Keratinocyte (primary cell): Measurements from ENCODE around the gene DMRT1. TPM values are rescaled to one million over a fixed set of nuclear protein-coding genes. Genes with fewer than 3 reads are reported as not detected.

Experiments
- DNase-seq: peaks from one replicate; pipeline ENCODE4 v3.0.0-alpha.2; 2011; ENCODE audit warnings: low read depth, missing footprints, low spot score
- FAIRE-seq: peaks from 2 replicates; lab custom pipeline; 2011; peaks lifted over from hg19 to GRCh38; lab: Jason Lieb, UNC
- H2AFZ ChIP-seq: 2 replicates; pipeline ENCODE4 v1.6.0; 2012; ENCODE audit warnings: low read length, control low read depth, inconsistent platforms; ENCODE audit not compliant: control insufficient read depth
- H3K27ac ChIP-seq: 2 replicates; pipeline ENCODE4 v1.5.1; 2011; ENCODE audit warnings: low read length; ENCODE audit not compliant: control insufficient read depth, insufficient read depth
- H3K27me3 ChIP-seq: 3 replicates; pipeline ENCODE4 v1.6.0; 2011; ENCODE audit warnings: low read length; ENCODE audit not compliant: control insufficient read depth, insufficient read depth; ENCODE audit errors: extremely low read depth
- H3K36me3 ChIP-seq, 2 experiments: 2 replicates in 1 of 2; 3 replicates in 1 of 2; pipeline ENCODE4 v1.5.1; 2011; ENCODE audit warnings: low read length in 2 of 2, mild to moderate bottlenecking in 1 of 2; ENCODE audit not compliant: control insufficient read depth in 2 of 2, insufficient read depth in 2 of 2; ENCODE audit errors: extremely low read depth in 1 of 2
- H3K4me1 ChIP-seq: 3 replicates; pipeline ENCODE4 v1.5.1; 2011; ENCODE audit warnings: low read length; ENCODE audit not compliant: control insufficient read depth, insufficient read depth; ENCODE audit errors: extremely low read depth
- H3K4me2 ChIP-seq: 3 replicates; pipeline ENCODE4 v1.6.0; 2011; ENCODE audit warnings: low read depth, low read length; ENCODE audit not compliant: control insufficient read depth, insufficient read depth; ENCODE audit errors: extremely low read depth
- H3K4me3 ChIP-seq, 3 experiments: fragments of 200-600 bp in 1 of 3; sonication (generic) in 1 of 3; 2 replicates in 2 of 3; 3 replicates in 1 of 3; pipeline ENCODE4 v1.5.1; 2011 to 2016; ENCODE audit warnings: low read length in 3 of 3, mild to moderate bottlenecking in 3 of 3, control low read depth in 2 of 3, inconsistent platforms in 1 of 3, low read depth in 1 of 3, mixed read lengths in 1 of 3, mixed run types in 1 of 3, moderate library complexity in 1 of 3; ENCODE audit not compliant: control insufficient read depth in 2 of 3, insufficient read depth in 2 of 3; ENCODE audit errors: extremely low read depth in 1 of 3
- H3K79me2 ChIP-seq: 2 replicates; pipeline ENCODE4 v1.6.0; 2012; ENCODE audit warnings: low read length; ENCODE audit not compliant: control insufficient read depth, insufficient read depth
- H3K9ac ChIP-seq: 3 replicates; pipeline ENCODE4 v1.6.0; 2011; ENCODE audit warnings: low read length; ENCODE audit not compliant: control insufficient read depth, insufficient read depth; ENCODE audit errors: extremely low read depth
- H3K9me1 ChIP-seq: 3 replicates; pipeline ENCODE4 v1.6.0; 2011; ENCODE audit warnings: low read length; ENCODE audit not compliant: control insufficient read depth, insufficient read depth; ENCODE audit errors: extremely low read depth
- H3K9me3 ChIP-seq: 2 replicates; pipeline ENCODE4 v1.5.1; 2012; ENCODE audit warnings: low read depth, low read length; ENCODE audit not compliant: control insufficient read depth
- H4K20me1 ChIP-seq: 3 replicates; pipeline ENCODE4 v1.6.0; 2011; ENCODE audit warnings: low read length; ENCODE audit not compliant: control insufficient read depth, insufficient read depth; ENCODE audit errors: extremely low read depth
- EZH2 ChIP-seq: IDR thresholded peaks from one replicate; pipeline ENCODE4 v1.6.1; 2012; ENCODE audit warnings: inconsistent platforms, mild to moderate bottlenecking, low read length, moderate library complexity
- dilution Hi-C: fragments of 300-500 bp; cut with MboI; formaldehyde crosslinking; loops from one replicate; pipeline ENCODE4 v1.7.0; 2020; ENCODE audit warnings: low sequenced_read_pairs; ENCODE audit not compliant: extremely low pct_ligation_motif_present
- polyA plus RNA-seq, 5 experiments: library from polyadenylated mRNA; depleted of rRNA in 3 of 5; stranded (reverse) in 3 of 5; stranded (forward) in 1 of 5; unstranded in 1 of 5; fragments of >200 nt; gene quantifications; 1 replicate in 1 of 5; 2 replicates in 3 of 5; 3 replicates in 1 of 5; pipeline versions ENCODE4 v1.2.1 to v1.2.3, GENCODE V29; 2011 to 2012; ENCODE audit warnings: missing spikeins in 2 of 5, low read depth in 1 of 5, low replicate concordance in 1 of 5
- TF ChIP-seq, protein P1 (sequence below), 3 experiments: IDR thresholded peaks in 1 of 3; conservative IDR thresholded peaks in 1 of 3; optimal IDR thresholded peaks in 1 of 3; 2 replicates in 2 of 3; 3 replicates in 1 of 3; pipeline versions ENCODE3 to v1.5.1; 2011; ENCODE audit warnings: low read length in 3 of 3, mild to moderate bottlenecking in 3 of 3, moderate library complexity in 2 of 3, control low read depth in 1 of 3, inconsistent platforms in 1 of 3; ENCODE audit not compliant: insufficient read depth in 2 of 3; ENCODE audit errors: extremely low read depth in 1 of 3

DMRT1 gene
- polyA plus RNA-seq, 1 donor (not counting 4 experiments of a cell fraction or from before 2014, with no cell fraction given): not detected

DNA sequence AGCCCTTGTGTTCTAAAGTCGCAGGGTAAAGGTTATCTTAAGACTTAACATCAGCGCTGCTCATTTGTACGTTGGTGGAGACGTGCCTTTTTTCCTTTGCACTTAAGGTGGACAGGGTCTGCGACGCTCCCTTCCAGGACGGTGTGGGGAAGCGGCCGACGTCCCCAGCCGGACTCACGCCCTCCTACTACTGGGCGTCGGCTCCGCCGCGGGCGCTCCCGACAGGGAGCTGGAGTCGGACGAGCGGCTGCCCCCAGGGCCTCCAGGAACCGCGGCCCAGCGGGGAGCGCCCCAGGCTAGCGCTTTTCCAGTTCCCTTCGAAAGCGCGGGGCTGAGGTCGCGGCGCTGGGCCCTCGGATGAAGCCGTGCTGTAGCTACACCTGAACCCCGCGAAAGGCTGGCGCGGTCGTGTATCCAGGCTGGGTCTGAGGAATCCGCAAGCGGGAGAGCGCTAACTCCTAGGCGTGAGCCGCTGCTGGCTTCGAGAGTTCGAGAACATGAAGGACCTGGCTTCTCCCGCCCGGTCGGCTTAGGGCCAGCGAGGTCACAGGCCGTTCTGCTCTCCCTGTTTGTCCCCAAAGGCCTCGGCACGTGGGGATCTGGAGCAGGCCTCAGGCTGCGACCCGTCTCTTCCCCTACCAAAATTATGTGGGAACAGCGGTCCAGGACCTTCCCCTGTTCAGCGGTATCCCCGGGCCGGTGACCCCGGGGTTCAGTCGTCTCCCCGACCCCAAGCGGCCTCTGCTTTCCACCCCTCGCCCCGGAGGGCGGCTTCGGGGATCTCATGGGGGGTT is 131.2 kb downstream of the DMRT1 start:
- Histone ChIP-seq H3K4me2 (peak overlapping the region; percentile 60), H3K4me1 (no peaks in the 10 kb centered on the region), H3K79me2 (no peaks in the 10 kb centered on the region), H3K9ac (no peak overlapping the region), H3K9me1 (no peaks in the 10 kb centered on the region), H3K27ac (no peak overlapping the region), H3K36me3 (no peaks in the 10 kb centered on the region), H3K27me3 (peaks cover 99% of the 10 kb centered on the region), H3K9me3 (peaks cover 3% of the 10 kb centered on the region), H2AFZ (no peak overlapping the region), H3K4me3 (peak overlapping the region in 1 of 3 experiments; percentile 62), H4K20me1 (no peaks in the 10 kb centered on the region)
- no peak for FAIRE-seq
- dilution Hi-C loops: no loop called here
- no peak for DNase-seq
- peak; percentile 94 for TF ChIP-seq EZH2
- TF ChIP-seq, protein P1, sequence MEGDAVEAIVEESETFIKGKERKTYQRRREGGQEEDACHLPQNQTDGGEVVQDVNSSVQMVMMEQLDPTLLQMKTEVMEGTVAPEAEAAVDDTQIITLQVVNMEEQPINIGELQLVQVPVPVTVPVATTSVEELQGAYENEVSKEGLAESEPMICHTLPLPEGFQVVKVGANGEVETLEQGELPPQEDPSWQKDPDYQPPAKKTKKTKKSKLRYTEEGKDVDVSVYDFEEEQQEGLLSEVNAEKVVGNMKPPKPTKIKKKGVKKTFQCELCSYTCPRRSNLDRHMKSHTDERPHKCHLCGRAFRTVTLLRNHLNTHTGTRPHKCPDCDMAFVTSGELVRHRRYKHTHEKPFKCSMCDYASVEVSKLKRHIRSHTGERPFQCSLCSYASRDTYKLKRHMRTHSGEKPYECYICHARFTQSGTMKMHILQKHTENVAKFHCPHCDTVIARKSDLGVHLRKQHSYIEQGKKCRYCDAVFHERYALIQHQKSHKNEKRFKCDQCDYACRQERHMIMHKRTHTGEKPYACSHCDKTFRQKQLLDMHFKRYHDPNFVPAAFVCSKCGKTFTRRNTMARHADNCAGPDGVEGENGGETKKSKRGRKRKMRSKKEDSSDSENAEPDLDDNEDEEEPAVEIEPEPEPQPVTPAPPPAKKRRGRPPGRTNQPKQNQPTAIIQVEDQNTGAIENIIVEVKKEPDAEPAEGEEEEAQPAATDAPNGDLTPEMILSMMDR (optimal IDR thresholded peaks at IDR 0.05 in 1 of 3, IDR thresholded peaks at IDR 0.05 in 1 of 3, conservative IDR thresholded peaks at IDR 0.05 in 1 of 3; ENCODE audit: extremely low read depth in 1 of 3, insufficient read depth in 2 of 3, low read length in 3 of 3): no peak

DNA sequence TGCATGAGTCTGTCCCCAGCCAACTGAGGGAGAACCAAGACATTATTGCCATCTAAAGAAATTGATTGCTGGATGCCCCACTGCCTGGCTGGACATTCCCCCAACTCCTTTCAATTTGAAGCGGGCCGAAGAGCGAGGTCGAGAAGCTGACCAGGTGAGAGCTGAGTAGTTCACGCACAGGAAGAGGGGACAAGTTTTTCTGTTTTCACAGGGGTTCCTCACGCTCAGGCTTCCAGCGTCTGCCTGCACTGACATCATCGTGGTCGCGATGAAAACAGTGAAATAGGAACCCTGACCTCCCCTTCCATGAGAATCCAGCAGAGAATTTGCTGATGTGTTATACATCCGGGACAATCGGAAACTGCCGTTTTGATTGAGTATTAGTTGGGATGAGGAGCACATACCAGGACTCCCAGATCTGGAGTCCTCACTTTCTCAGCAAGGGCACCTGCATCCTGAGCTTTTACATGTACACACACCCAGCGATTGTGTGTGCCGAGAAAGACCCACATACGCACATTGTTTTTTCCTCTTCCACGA is 131.9 kb downstream of the DMRT1 start:
- Histone ChIP-seq H3K4me3 (no peak overlapping the region), H4K20me1 (no peaks in the 10 kb centered on the region), H3K4me1 (no peaks in the 10 kb centered on the region), H3K9ac (no peak overlapping the region), H3K27ac (no peak overlapping the region), H3K9me3 (peaks cover 3% of the 10 kb centered on the region), H2AFZ (no peak overlapping the region), H3K9me1 (no peaks in the 10 kb centered on the region), H3K36me3 (no peaks in the 10 kb centered on the region), H3K27me3 (peaks cover 99% of the 10 kb centered on the region), H3K4me2 (no peak overlapping the region), H3K79me2 (no peaks in the 10 kb centered on the region)
- dilution Hi-C loops: no loop called here
- TF ChIP-seq EZH2: no peak
- TF ChIP-seq, protein P1 (optimal IDR thresholded peaks at IDR 0.05 in 1 of 3, IDR thresholded peaks at IDR 0.05 in 1 of 3, conservative IDR thresholded peaks at IDR 0.05 in 1 of 3; ENCODE audit: extremely low read depth in 1 of 3, insufficient read depth in 2 of 3, low read length in 3 of 3): no peak
- no peak for DNase-seq
- FAIRE-seq: no peak
